KBM-7 (cell line): ENCODE measurements around the gene KIF25.
"Not testable (repeated sequence)": the region's sequence is repeated elsewhere in the genome, so short reads cannot be mapped to it uniquely, and the experiment has no call there.

Experiments
- DNase-seq: peaks from one replicate; pipeline ENCODE4 v3.0.0-alpha.2; 2015
- in situ Hi-C: fragments of 300-500 bp; cut with MboI; formaldehyde crosslinking; loops from 2 replicates; pipeline ENCODE4 v1.14.3; 2020; ENCODE audit warnings: low sequenced_read_pairs, low pct_unique_long_range_greater_than_20kb, mixed read lengths

Gene KIF25

GRCh38 chr6:167990016-167990945 is 7.2 kb upstream of the KIF25 start:
- DNase-seq, result no peak
- in situ Hi-C loops, result no loop called here

DNA sequence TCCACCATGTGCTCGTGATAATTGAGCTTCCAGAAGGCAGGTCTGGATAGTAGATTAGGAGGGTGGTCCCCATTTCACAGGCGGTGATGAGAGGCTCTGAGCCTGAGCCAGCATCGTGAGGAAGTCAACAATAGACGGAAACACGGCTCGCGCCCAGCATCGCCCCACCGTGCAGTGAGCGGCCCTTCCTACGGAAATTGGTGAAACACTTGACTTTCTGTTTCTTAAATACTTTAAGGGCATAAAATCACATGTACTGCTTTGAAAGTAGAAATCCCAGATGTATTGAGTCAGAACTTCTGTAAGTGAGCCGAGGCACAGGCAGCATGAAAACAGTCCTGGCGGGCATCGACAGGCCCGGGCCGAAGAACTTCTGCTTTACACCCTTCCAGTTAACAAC is 4.3 kb upstream of the KIF25 start:
- in situ Hi-C loops, result no loop called here
- DNase-seq, result no peak

- in situ Hi-C loops, result no loop called here
- no peak for DNase-seq
Measured at GRCh38 chr6:167993831-167994230, 3.6 kb upstream of the KIF25 start.

DNA sequence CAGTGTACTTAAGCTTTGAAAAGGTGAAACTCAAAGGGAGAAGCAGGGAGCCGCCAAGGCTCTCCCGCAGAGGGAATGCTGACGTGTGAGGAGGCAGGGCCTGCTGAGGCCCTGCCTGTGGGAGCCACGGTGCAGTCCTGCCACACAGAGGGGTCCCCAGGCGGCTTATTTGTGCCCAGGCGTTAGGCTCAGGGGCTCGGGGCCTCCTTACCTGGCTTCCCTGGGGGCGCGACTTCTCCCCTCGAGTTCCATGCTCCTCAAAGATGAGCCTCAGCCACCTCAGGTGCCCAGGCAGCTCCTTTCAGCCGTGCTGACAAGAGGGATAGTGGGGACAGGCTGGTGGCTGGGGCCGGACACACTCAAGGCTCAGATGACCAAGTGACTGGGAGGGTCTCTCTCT is 2.2 kb upstream of the KIF25 start:
- DNase-seq, result no peak
- in situ Hi-C loops, result no loop called here

DNA sequence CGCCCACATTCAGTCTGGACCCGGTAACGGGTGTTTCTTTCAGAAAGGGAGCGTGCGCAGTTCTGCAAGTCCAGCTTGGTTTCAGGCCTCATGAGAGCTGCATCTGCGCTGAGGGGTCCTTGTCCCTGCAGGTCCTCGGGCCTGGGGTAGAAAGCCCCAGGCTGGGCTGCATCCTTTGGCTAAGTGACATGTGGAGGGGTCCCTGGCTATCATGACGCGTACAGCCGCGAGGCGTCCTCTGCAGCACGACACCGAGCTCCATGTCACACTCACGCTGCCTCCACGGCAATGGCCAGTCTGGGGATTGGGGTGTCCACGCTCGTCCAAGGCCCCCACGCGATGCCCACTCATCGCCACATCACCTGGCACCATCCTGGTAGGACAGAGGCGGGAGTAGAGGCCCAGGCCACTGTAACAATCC is 1.7 kb upstream of the KIF25 start:
- in situ Hi-C loops, result no loop called here
- no peak for DNase-seq

GRCh38 chr6:167996424-167997199 is 859 bp upstream of the KIF25 start:
- in situ Hi-C loops, result no loop called here
- DNase-seq, result no peak

DNA sequence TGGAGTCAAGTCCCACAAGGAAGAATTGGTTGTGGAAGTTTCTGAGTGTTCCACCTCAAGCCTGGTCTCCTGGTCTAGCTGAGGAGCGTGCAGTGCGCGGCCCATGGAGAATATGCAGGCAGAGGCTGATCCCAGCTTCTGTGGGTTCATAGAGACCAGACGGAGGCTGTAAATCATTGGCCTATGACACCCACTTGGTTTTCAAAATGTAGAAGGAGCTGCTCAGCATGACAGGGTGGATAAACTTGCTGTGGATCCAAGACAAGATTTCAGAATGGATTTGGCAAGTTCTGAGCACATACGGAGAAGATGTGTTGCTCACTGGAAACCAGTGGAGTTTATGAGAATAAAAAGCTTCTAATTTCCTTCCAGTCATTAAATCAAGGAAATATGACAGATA is 744 bp downstream of the KIF25 start:
- no peak for DNase-seq
- in situ Hi-C loops, result no loop called here

- DNase-seq, result no peak
- in situ Hi-C loops, result no loop called here
Measured at GRCh38 chr6:168000198-168001028, 2.9 kb downstream of the KIF25 start.

DNA sequence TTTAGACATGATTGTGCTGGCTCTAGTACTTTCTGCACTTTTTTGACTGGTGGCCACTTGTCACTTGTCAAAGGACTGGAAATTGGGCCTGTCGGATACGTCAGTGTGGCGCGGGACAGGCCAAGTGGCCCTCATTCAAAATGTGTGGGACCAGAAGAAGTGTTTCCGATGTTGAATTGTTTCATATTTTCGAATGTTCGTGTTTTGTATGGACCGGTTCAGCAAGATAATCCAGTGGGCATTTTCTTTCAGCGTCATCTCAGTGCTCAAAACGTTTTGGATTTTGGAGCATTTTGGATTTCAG is 3.5 kb downstream of the KIF25 start:
- in situ Hi-C loops, result no loop called here

GRCh38 chr6:168001514-168001913 is 4.0 kb downstream of the KIF25 start:
- in situ Hi-C loops, DNase-seq: not testable (repeated sequence)

More for the DNA sequence above, 3.5 kb downstream of the KIF25 start:
- DNase-seq, result no peak

DNA sequence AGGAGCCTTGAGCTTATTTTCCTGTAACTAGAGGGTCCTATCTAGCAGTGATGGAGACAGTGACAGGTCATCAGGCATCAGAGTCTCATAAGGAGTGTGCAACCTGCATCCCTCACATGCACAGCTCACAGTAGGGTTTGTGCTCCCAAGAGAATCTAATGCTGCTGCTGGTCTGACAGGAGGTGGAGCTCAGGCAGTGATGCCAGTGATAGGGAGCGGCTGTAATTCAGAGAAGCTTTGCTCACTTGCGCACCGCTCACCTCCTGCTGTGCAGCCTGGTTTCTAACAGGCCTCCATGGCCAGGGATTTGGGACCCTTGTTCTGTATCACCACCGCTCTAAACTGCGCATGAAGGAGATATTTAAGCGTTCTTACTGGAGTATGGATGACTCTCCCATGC is 5.3 kb downstream of the KIF25 start:
- in situ Hi-C loops, result no loop called here
- no peak for DNase-seq

DNA sequence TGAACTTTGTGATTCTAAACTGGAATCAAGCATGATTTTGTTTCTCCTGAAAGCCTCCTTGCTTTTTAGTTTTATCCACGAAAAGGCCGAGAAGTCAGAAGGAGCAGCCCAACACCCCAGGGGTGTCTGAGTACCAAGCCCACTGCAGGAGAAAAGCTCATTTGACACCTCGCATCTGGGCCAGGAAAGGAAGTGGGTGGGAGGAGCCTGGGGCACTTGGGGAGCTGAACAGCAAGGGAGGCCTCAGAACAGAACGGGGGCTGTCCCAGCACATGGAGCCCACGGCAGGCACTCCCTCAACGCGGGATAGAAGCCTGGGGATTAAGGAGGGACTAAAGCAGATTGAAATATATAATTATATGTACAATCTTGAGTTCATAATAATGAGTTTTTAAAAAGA is 6.6 kb downstream of the KIF25 start:
- in situ Hi-C loops, result no loop called here
- DNase-seq, result no peak

GRCh38 chr6:168004945-168005344 is 7.5 kb downstream of the KIF25 start:
- in situ Hi-C loops, result no loop called here
- DNase-seq, result no peak

DNA sequence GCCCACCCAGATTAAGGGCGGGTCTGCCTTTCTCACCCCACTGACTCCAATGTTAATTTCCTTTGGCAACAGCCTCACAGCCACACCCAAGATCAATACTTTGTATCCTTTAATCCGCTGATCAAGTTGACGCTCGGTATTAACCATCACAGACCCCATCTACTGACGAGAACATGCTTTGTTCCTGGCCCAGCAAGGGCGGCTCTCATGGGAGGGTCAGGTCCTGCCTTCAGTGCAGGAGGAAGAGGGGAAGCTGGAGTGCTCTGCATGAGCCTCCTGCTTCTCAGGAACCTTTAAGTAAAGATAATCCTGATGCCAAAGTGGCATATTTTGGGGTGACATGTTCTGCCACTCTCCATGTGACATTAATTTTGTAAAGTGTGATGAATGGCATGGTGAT is 8.3 kb downstream of the KIF25 start:
- in situ Hi-C loops, result no loop called here
- DNase-seq, result no peak

GRCh38 chr6:168007592-168008338 is 10.3 kb downstream of the KIF25 start:
- in situ Hi-C loops, result no loop called here
- peak; percentile 66 for DNase-seq

GRCh38 chr6:168009331-168009730 is 11.9 kb downstream of the KIF25 start:
- in situ Hi-C loops, result no loop called here
- DNase-seq, result no peak

DNA sequence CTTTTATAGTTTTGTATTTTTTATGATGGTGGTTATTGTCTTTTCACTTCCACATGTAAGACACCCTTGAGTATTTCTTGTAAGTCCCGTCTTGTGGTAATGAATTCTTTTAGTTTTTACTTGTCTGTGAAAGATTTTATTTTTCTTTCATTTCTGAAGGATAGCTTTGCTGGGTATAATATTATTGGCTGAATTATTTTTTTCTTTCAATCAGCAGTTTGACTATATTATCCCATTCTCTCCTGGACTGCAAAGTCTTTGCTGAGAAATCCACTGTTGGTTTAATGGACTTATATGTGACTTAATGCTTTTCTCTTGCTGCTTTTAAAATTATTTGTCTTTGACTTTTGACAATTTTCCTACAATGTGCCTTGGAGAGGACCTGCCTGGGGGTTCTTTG is 13.8 kb downstream of the KIF25 start:
- no peak for DNase-seq
- in situ Hi-C loops, result no loop called here

DNA sequence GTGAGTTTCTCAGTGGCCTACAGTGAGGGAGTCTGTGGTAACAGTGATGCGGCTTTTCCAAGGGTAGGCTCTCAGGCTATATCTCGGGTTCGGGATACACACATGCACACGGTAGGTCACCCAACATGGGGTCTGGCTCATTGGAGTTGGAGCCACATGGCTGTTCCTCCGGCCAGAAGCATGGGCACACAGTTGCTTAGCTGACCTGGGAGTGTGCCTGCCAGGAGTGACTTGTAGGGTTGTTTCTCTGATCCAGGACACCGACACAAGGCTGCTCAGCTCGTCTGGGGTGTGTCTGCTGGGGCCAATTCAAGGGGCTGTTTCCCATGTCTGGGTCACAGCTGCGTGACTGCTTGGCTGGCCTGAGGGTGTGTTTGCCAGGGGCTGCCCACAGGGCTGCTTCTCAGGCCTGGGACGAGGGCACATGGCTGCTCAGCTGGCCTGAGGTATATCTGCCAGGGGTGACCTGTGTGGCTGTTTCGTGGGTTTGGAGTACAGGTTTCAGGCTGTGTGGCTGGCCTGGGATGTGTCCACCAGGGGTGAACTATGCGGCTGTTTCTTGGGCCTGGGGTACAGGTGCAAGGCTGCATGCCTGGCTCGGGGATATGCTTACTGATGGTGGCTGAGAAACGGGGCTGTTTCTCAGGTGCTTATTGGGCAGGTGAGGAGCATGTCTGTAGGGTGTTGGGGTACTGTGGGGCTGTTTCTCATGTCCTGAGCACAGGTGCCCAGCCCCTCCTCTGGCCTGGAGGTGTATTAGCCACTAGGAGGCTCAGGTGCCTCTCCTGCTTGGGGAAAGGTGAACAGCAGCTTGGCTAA is 15.2 kb downstream of the KIF25 start:
- DNase-seq, result no peak
- in situ Hi-C loops, result no loop called here
